Measurements from ENCODE around the gene PRDM5. TPM values are rescaled to one million over a fixed set of nuclear protein-coding genes. Genes with fewer than 3 reads are reported as not detected.

PRDM5 gene
- total RNA-seq, 1 donor from 2014 or later = 6.5 TPM

DNA sequence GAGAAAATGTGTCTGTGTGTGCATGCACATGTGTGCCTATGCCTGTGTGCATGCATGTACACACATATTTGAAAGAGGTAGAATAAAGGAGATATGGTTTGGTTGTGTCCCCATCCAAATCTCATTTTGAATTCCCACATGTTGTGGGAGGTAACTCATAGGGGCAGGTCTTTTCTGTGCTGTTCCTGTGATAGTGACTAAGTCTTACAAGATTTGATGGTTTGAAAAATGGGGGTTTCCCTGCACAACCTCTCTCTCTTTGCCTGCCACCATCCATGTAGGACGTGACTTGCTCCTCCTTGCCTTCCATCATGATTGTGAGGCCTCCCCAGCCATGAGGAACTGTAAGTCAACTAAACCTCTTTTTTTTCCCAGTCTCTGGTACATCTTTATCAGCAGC lies 87.2 kb downstream of the PRDM5 start:
- Histone ChIP-seq H3K9me3 (ENCODE audit: insufficient read depth, low read depth, low read length) (no peaks in the 10 kb centered on the region), H3K4me3 (ENCODE audit: insufficient read depth, low read depth, low read length) (no peak overlapping the region), H3K79me2 (ENCODE audit: insufficient read depth, low read length) (no peaks in the 10 kb centered on the region), H3K4me1 (ENCODE audit: insufficient read depth, low read length) (no peaks in the 10 kb centered on the region), H2AFZ (ENCODE audit: low read depth, low read length) (no peak overlapping the region), H3K4me2 (ENCODE audit: low read length) (no peak overlapping the region), H3K9ac (ENCODE audit: low read length) (no peak overlapping the region), H3K27ac (ENCODE audit: low read depth, low read length) (no peak overlapping the region), H3K27me3 (ENCODE audit: insufficient read depth, low read length) (no peaks in the 10 kb centered on the region), H4K20me1 (ENCODE audit: insufficient read depth, low read length) (no peaks in the 10 kb centered on the region), H3K36me3 (ENCODE audit: insufficient read depth, low read length) (no peaks in the 10 kb centered on the region)
- Mint-ChIP-seq H3K27me3 (ENCODE audit: low read depth, unreplicated experiment) (no peaks in the 10 kb centered on the region), H3K4me1 (ENCODE audit: low read depth, unreplicated experiment) (no peaks in the 10 kb centered on the region), H3K4me3 (ENCODE audit: unreplicated experiment) (no peak overlapping the region), H3K36me3 (ENCODE audit: low read depth, unreplicated experiment) (peaks cover 2% of the 10 kb centered on the region), H3K27ac (ENCODE audit: unreplicated experiment) (no peak overlapping the region), H3K9me3 (ENCODE audit: unreplicated experiment) (peaks cover 6% of the 10 kb centered on the region)
- DNase-seq (ENCODE audit: low read depth) (no peak), FAIRE-seq (no peak)
- TF ChIP-seq, protein P1, sequence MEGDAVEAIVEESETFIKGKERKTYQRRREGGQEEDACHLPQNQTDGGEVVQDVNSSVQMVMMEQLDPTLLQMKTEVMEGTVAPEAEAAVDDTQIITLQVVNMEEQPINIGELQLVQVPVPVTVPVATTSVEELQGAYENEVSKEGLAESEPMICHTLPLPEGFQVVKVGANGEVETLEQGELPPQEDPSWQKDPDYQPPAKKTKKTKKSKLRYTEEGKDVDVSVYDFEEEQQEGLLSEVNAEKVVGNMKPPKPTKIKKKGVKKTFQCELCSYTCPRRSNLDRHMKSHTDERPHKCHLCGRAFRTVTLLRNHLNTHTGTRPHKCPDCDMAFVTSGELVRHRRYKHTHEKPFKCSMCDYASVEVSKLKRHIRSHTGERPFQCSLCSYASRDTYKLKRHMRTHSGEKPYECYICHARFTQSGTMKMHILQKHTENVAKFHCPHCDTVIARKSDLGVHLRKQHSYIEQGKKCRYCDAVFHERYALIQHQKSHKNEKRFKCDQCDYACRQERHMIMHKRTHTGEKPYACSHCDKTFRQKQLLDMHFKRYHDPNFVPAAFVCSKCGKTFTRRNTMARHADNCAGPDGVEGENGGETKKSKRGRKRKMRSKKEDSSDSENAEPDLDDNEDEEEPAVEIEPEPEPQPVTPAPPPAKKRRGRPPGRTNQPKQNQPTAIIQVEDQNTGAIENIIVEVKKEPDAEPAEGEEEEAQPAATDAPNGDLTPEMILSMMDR (IDR thresholded peaks at IDR 0.05; ENCODE audit: insufficient read depth, low read depth, low read length) = no peak
- no peak for TF ChIP-seq EZH2 (IDR thresholded peaks at IDR 0.05; ENCODE audit: insufficient read depth, low read length)

DNA sequence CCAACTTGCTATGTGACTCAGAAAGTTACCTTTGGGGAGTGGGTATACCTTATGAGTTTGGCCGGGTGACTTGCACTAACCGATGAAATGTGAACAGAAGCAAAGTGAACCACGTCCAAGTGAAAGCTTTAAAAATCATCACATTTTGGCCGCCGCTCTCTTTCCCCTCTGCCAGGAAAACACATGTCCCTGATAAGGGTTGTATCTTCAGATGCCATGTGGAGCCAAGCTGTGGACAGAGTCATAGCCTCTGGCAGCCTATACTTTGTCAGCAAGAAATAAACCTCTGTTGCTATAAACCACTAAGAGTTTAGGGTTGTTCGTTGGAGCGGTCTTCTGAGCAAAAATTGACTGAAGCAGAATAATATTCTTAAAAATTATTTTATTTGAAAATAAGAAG lies 92.3 kb downstream of the PRDM5 start:
- no peak for FAIRE-seq

More for the DNA sequence above, 92.3 kb downstream of the PRDM5 start:
- Histone ChIP-seq H3K79me2 (ENCODE audit: insufficient read depth, low read length) (no peaks in the 10 kb centered on the region), H4K20me1 (ENCODE audit: insufficient read depth, low read length) (no peaks in the 10 kb centered on the region), H3K27me3 (ENCODE audit: insufficient read depth, low read length) (no peaks in the 10 kb centered on the region), H2AFZ (ENCODE audit: low read depth, low read length) (no peak overlapping the region), H3K9me3 (ENCODE audit: insufficient read depth, low read depth, low read length) (no peaks in the 10 kb centered on the region), H3K4me3 (ENCODE audit: insufficient read depth, low read depth, low read length) (no peak overlapping the region), H3K4me2 (ENCODE audit: low read length) (no peak overlapping the region), H3K27ac (ENCODE audit: low read depth, low read length) (no peak overlapping the region), H3K4me1 (ENCODE audit: insufficient read depth, low read length) (no peaks in the 10 kb centered on the region), H3K36me3 (ENCODE audit: insufficient read depth, low read length) (no peaks in the 10 kb centered on the region), H3K9ac (ENCODE audit: low read length) (no peak overlapping the region)
- Mint-ChIP-seq H3K9me3 (ENCODE audit: unreplicated experiment) (peaks cover 4% of the 10 kb centered on the region), H3K4me1 (ENCODE audit: low read depth, unreplicated experiment) (no peaks in the 10 kb centered on the region), H3K27ac (ENCODE audit: unreplicated experiment) (no peak overlapping the region), H3K36me3 (ENCODE audit: low read depth, unreplicated experiment) (peaks cover 2% of the 10 kb centered on the region), H3K4me3 (ENCODE audit: unreplicated experiment) (no peak overlapping the region), H3K27me3 (ENCODE audit: low read depth, unreplicated experiment) (no peaks in the 10 kb centered on the region)
- peak; percentile 7 for DNase-seq (ENCODE audit: low read depth)
- TF ChIP-seq EZH2 (IDR thresholded peaks at IDR 0.05; ENCODE audit: insufficient read depth, low read length) = no peak
- TF ChIP-seq, protein P1 (IDR thresholded peaks at IDR 0.05; ENCODE audit: insufficient read depth, low read depth, low read length) = no peak
